GM19023 (cell line): Measurements from ENCODE around the gene DDX47.
"Not testable (repeated sequence)": the region's sequence is repeated elsewhere in the genome, so short reads cannot be mapped to it uniquely, and the experiment has no call there.

ENCODE experiments used
- ATAC-seq: cut with Tn5 transposase; IDR thresholded peaks from one replicate; pipeline ENCODE4 v1.9.1; 2021; ENCODE audit warnings: mild to moderate bottlenecking, moderate library complexity; ENCODE audit not compliant: unreplicated experiment

Gene DDX47

GRCh38 chr12:12820376-12820775 lies 7.2 kb downstream of the DDX47 start:
- ATAC-seq, result not testable (repeated sequence)

- no peak for ATAC-seq
These were observed 8.8 kb downstream of the DDX47 start for GRCh38 chr12:12821975-12822374.

- no peak for ATAC-seq
These were observed 9.7 kb downstream of the DDX47 start for GRCh38 chr12:12822886-12823285.

GRCh38 chr12:12823300-12823699 lies 10.2 kb downstream of the DDX47 start:
- no peak for ATAC-seq

DNA sequence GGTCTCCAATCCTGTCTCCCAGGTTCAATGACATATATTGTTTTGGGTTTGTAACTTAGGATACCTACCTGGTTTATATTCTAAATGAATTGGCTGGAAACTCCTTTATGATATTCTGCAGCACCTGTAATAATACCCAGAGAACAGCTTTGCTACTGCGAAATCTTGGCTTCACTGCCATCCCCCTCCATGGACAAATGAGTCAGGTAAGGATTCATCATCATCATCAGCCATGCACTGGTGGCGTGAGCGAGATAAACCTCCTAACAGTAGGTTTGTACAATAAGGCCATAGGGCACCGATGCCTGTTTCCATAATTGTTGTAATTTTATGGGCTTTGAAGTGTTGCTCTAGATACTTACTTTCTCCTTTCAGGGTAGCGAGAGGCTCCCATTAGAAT lies 10.7 kb downstream of the DDX47 start:
- ATAC-seq, result no peak

DNA sequence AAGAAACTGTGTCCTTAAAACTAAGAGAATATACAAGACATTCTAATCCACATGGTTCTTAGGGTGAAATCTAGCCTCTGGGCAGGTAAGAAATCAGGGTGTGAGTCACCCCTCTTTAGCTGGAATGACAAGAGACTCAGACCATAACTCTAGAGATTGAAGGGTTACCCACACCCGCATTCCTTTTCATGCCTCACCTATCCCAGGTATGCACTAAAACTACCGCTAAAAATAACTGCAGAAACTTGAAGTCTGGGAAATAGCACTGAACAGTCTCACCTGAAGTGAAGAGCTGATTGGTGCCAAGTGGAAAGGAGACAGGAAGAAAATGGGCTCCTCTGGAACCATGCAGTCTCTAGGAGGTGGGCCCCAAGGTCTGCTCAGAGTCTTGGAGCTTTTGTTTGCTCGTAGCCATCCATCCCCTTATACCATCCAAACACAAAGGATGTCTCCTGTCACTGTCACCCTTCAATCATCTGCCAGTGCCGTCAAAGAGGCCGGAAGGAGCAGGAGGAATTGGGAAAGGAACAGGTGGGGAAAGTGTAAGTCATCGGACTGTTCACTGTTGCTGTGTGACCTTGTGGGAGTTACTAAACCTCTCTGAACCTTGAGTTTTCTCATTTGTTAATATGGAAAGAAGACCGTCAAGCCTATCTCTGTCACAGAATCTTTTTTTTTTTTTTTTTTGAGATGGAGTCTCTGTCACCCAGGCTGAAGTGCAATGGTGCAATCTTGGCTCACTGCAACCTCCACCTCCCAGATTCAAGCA lies 22.4 kb downstream of the DDX47 start:
- ATAC-seq, result no peak

DNA sequence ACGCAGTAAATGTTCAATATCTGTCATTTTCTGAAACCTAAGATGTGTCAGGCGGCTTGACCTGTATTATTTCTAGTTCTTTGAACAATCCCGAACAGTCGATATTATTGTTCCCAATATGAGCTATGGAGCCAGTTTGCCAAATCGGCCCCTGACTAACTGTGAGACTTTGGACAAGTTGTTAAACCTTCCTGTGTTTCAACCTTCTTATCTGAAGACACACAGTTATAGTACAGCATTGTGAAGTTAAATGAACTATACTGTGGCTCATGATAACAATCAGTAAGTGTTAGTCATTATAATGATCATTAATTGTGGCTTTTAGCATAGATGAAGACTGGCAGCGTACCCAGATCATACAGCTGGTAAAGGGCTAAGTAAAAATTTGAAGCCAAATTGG lies 23.4 kb downstream of the DDX47 start:
- no peak for ATAC-seq

GRCh38 chr12:12837025-12837812 lies 24.1 kb downstream of the DDX47 start:
- ATAC-seq, result no peak

DNA sequence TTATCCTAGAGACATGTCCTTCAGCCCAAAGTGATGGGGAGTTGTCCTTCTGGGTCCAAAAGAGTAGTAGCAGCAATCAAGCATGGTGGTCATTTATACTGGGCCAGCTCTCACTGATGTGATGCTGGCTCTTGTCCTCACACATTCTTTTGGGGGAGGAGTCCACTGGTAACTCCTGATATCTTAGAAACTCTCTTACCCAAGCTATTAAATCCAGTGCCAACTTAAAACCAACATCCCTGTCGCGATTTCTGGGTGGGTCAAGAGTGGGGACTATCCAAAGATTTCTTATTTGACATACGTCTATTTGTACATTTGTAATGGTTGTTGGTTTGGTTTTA lies 24.6 kb downstream of the DDX47 start:
- ATAC-seq, result no peak

DNA sequence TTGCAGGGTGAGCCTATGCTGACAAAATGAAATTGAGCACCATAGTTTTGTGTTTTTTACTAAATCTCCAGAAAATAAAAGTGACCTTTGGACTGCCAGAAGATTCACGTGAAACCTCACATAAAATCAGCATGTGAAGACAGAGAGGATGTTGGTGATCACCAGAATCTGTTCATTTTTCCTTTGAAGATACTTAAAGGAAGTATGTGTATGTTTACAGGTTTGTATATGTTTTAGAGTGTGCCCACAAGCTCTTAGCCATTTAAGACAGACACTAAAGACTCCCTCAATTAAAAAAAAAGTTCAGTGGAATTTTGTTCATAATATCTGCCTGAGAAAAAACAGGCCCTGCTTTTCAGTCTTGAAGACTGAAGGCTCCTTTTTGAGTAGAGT lies 25.9 kb downstream of the DDX47 start:
- ATAC-seq, result no peak

- not testable (repeated sequence) for ATAC-seq
These were observed 26.3 kb downstream of the DDX47 start for GRCh38 chr12:12839439-12839838.

DNA sequence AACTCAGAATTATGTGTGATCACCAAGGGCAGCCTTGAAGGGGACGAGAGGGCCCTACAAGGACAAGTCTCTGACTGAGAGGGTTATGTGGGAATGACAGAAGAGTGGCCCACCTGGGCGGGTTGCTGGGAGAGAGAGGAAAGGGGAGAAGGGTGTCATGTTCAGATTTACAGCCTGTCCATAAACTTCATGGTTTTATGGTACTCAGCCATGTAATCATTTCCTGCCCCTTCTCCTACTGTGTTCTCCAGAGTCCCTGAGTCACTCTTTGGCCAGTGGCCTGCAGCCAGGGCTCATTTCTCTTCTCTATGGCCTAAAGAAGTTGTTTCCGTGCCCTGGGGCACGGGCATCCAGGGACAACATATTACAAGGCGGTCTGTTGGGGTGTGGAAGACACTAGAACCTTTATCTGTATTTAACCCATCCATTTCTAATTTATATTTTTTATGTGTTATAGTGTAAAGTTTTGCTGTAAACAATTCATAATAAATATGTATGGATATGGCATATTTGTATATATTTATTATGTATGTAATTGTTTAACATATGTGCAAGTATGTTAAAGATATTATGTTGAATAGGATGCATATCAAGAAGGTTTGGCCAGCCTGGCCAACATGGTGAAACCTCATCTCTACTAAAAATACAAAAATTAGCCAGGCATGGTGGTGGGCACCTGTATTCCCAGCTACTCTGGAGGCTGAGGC lies 26.9 kb downstream of the DDX47 start:
- no peak for ATAC-seq

DNA sequence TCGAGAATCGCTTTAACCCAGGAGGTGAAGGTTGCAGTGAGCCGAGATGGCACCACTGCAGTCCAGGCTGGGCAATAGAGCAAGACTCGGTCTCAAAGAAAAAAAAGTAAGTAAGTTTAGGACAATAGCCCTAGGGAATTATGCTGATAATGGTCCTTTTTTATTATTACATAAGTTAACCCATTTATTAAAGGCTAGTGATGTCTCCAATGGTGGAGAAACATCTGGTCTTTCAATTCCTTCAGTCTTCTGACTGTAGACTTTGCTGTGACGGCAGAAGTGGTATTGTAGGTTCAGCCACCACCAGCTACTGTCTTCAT lies 27.4 kb downstream of the DDX47 start:
- no peak for ATAC-seq

DNA sequence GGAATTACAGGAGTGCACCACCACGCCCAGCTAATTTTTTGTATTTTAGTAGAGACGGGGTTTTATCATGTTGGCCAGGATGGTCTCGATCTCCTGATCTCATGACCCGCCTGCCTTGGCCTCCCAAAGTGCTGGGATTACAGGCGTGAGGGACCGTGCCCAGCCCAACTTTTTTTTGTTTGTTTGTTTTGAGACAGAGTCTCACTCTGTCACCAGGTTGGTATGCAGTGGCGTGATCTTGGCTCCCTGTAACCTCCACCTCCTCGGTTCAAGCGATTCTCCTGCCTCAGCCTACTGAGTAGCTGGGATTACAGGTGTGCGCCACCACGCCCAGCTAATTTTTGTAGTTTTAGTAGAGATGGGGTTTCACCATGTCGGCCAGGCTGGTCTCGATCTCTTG lies 28.3 kb downstream of the DDX47 start:
- not testable (repeated sequence) for ATAC-seq

DNA sequence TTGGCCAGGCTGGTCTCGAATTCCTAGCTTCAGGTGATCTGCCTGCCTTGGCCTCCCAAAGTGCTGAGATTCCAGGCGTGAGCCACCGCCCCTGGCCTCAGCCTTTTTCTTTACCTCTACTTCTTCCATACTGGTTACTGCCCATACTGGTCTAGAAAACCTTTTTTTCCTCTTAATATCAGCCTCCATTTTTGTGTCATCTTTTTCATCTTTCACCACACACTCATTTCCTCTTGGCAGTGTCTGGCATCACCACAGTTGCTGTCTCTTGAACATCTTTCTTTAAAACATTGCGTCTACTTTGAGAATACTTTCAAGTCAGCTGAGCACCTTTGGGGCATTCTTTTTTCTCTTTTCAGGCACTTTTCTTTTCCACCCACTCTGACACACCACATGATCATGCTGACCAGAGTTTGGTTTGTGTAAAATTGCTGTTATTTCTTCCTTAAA lies 32.7 kb downstream of the DDX47 start:
- ATAC-seq, result no peak

DNA sequence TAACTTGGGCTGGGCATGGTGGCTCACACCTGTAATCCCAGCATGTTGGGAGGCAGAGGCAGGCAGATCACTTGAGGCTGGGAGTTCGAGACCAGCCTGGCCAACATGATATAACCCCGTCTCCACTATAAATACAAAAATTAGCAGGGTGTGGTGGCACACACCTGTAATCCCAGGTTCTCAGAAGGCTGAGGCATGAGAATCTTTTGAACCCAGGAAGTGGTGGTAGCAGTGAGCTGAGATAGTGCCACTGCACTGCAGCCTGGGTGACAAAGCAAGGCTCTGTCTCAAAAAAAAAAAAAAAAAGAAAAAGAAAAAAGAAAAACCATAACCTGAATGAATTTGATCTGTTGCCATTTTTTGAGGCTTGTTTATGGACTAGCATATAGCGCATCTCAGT lies 33.6 kb downstream of the DDX47 start:
- not testable (repeated sequence) for ATAC-seq

DNA sequence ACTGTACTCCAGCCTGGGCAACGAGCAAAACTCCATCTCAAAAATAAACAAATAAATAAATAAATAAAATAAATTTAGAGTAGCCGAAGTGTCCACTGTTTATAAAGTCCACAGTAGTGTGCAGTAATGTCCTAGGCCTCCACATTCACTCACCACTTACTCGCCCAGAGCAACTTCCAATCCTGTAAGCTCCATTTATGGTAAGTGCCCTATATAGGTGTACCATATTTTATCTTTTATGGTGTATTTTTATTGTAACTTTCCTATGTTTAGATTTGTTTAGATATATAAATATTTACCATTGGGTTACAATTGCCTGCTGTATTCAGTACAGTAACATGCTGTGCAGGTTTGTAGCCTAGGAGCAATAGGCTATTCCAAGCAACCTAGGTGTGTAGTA lies 40.3 kb downstream of the DDX47 start:
- ATAC-seq, result no peak

DNA sequence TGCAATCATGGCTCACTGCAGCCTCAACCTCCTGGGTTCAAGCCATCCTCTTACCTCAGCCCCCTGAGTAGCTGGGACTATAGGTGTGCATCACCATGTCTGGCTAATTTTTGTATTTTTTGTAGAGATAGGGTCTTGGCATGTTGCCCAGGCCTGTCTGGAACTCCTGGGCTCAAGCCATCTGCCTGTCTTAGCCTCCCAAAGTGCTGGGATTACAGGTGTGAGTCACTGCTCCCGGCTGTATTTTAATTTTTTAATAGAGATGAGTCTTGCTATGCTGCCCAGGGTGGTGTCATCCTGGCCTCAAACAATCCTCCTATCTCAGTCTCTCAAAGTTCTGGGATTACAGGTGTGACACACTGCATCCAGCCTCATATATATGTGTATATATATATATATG lies 46.5 kb downstream of the DDX47 start:
- ATAC-seq, result no peak

DNA sequence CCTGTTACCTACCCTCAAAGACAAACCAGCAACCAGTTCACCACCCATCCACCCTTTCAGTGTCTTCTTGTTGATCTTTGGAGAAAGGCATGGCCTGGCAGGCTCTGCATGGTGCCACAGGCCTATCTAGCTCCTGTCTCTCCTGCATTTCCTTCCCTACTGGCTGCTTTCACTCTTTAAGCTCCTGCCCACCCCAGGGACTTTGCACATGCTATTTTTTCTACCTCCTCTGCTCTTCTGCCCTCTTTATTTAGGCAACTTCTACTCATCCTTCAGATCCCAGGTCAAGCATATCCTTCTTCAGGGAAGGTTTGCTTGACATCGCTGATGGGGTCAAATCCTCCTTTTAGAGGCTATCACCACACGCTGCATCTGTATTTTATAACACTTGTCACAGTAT lies 51.1 kb downstream of the DDX47 start:
- no peak for ATAC-seq

- ATAC-seq, result no peak
These were observed 55.5 kb downstream of the DDX47 start for GRCh38 chr12:12868477-12869235.

DNA sequence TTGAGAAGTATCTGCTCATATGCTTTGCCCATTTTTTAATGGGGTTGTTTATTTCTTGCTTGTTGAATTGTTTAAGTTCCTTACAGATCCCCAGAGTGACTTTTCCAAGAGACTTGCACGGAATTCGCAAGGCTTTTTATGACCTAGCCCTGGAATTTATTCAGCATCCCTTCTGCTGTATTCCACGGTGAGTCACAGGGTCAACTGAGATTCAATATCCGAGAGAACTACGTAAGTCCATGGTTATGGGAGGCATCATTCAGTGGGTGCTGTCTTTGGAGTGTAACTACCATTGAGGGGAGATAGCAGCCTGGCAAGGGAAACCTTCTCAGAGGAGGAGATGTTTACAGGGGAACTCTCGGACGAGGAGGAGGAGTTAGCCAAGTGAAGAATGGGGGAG lies 57.3 kb downstream of the DDX47 start:
- no peak for ATAC-seq
